Measurements from ENCODE around the gene UBE3D.

GRCh38 chr6:82904257-82904656 lies 161.4 kb downstream of the UBE3D start:
- TF ChIP-seq POLR2AphosphoS5 (IDR thresholded peaks at IDR 0.05; ENCODE audit: borderline replicate concordance, low read depth, low read length) (no peak), EZH2 (IDR thresholded peaks at IDR 0.05) (no peak)
